ENCODE measurements around the gene MGMT.

DNA sequence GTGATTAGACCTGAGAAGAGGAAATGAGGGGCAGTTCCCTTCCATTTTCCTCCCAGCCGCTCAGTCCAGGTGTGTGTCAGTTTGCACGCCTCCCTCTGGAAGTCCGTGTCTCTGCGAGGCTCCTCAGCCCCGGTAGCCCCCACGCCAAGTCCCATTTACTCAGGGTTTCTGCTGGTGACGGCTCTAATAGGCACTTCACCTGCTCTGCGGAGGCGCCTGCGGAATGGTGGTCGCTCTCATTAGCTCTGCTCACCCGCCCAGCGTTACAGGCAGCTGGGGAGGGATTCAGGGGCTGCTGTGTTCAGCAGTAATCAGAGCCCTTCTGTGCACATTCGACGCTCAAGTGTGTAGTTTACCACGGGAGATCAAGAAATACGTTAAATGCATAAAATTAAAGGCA, 179.9 kb downstream of the MGMT start:
- TF ChIP-seq POLR2A (IDR thresholded peaks at IDR 0.05; ENCODE audit: low read depth), result no peak
- TF ChIP-seq, protein P1, sequence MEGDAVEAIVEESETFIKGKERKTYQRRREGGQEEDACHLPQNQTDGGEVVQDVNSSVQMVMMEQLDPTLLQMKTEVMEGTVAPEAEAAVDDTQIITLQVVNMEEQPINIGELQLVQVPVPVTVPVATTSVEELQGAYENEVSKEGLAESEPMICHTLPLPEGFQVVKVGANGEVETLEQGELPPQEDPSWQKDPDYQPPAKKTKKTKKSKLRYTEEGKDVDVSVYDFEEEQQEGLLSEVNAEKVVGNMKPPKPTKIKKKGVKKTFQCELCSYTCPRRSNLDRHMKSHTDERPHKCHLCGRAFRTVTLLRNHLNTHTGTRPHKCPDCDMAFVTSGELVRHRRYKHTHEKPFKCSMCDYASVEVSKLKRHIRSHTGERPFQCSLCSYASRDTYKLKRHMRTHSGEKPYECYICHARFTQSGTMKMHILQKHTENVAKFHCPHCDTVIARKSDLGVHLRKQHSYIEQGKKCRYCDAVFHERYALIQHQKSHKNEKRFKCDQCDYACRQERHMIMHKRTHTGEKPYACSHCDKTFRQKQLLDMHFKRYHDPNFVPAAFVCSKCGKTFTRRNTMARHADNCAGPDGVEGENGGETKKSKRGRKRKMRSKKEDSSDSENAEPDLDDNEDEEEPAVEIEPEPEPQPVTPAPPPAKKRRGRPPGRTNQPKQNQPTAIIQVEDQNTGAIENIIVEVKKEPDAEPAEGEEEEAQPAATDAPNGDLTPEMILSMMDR (IDR thresholded peaks at IDR 0.05), result no peak
- no peak for TF ChIP-seq POLR2AphosphoS5 (IDR thresholded peaks at IDR 0.05)
